Left renal pelvis (tissue), 4 donors: Measurements from ENCODE around the gene ZSCAN12. TPM values are rescaled to one million over a fixed set of nuclear protein-coding genes. Genes with fewer than 3 reads are reported as not detected.

Experiments used
- DNase-seq, 4 donors: peaks; one replicate each; pipeline ENCODE4 v3.0.0-alpha.2; 2013; ENCODE audit warnings: low read depth in 4 of 4, low spot score in 3 of 4
- polyA plus RNA-seq, 4 donors: library from polyadenylated mRNA; unstranded; fragments of 120-200 nt; gene quantifications; one replicate each; pipeline ENCODE4 v1.2.1, GENCODE V29; 2013; ENCODE audit not compliant: insufficient read length in 4 of 4

The ZSCAN12 gene
- polyA plus RNA-seq, 4 donors = 10.9 to 16.8 (median 15.0) TPM

DNA sequence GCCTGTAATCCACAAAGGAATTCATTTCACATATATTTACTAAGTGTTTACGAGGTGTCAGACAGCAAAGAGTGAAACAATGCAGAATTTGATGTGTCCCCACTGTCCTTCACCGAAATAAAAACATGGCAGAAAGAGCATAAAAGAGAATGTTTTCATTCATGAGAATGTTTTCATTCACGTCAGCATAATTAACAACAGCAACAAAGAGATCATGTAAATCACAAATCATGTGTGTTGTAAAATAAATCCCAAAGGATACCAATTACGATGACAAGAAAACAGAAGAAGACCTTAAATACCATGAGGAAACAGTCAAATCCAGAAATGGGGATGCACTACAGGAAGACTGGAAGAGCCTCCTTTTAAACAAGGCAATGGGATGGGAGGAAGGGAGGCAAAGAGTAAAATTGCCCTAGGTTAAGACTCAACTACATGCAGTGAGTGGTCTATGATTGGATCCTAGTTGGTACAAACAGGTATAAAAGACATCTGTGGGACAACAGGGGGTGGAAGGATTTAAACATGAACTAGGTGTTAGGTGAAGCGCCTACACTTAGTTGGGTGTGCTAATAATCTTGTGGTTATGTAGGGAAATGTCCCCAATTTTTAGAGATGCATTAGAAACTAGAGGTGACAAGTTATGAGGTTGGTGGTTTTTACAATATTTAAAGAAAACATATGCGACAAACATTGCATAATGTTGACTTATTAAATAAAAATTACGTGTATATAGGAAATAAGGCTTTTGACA is 65.1 kb downstream of the ZSCAN12 start:
- DNase-seq = peak in 1 of 4 donors; percentile 11

- DNase-seq = no peak
Measured at GRCh38 chr6:28333599-28334018, 65.9 kb downstream of the ZSCAN12 start.

- no peak for DNase-seq
Measured at GRCh38 chr6:28333047-28333446, 66.5 kb downstream of the ZSCAN12 start.

- DNase-seq = no peak
Measured at GRCh38 chr6:28330041-28330440, 69.5 kb downstream of the ZSCAN12 start.

Other genes with a start within 250 kb of the ZSCAN12 start
- gene ZSCAN9, start 174.5 kb downstream of the ZSCAN12 start, polyA plus RNA-seq = 10 to 100 TPM; 27.7 to 38.5 (median 30.7) TPM
- 10 to 100 TPM; 10.6 to 12.2 (median 11.8) TPM for gene ZKSCAN4, start 147.5 kb downstream of the ZSCAN12 start, polyA plus RNA-seq
- gene NKAPL, start 140.4 kb downstream of the ZSCAN12 start, polyA plus RNA-seq = 1 to 10 TPM in 3 of 4 donors, under 1 TPM in 1; 0.91 to 3.0 (median 2.3) TPM
- 10 to 100 TPM; 36.4 to 40.3 (median 37.8) TPM for gene ZSCAN26, start 132.6 kb downstream of the ZSCAN12 start, polyA plus RNA-seq
- 10 to 100 TPM in 3 of 4 donors, 1 to 10 TPM in 1; 9.6 to 12.3 (median 10.8) TPM for gene PGBD1, start 118.2 kb downstream of the ZSCAN12 start, polyA plus RNA-seq
- gene ZSCAN31, start 63.6 kb downstream of the ZSCAN12 start, polyA plus RNA-seq = 10 to 100 TPM in 3 of 4 donors, 1 to 10 TPM in 1; 9.1 to 11.0 (median 10.5) TPM
- 10 to 100 TPM in 2 of 4 donors, 1 to 10 TPM in 2; 8.8 to 12.2 (median 10.4) TPM for gene ZKSCAN3, start 49.8 kb downstream of the ZSCAN12 start, polyA plus RNA-seq
- 10 to 100 TPM; 13.1 to 17.8 (median 15.3) TPM for gene ZSCAN23, start 43.7 kb upstream of the ZSCAN12 start, polyA plus RNA-seq
- gene GPX6, start 116.0 kb upstream of the ZSCAN12 start, polyA plus RNA-seq = not detected
- gene GPX5, start 126.1 kb upstream of the ZSCAN12 start, polyA plus RNA-seq = not detected